HFFc6 (cell line): ENCODE results near the gene ASB1. TPM values are rescaled to one million over a fixed set of nuclear protein-coding genes. Genes with fewer than 3 reads are reported as not detected.
"Not testable (repeated sequence)": the region's sequence is repeated elsewhere in the genome, so short reads cannot be mapped to it uniquely, and the experiment has no call there.

Experiments
- DNase-seq: peaks from one replicate; pipeline ENCODE4 v3.0.0-alpha.2; 2018
- H3K27ac Mint-ChIP-seq: 2 replicates; pipeline ENCODE4 v1.8.0; 2020; ENCODE audit warnings: mild to moderate bottlenecking, mixed read lengths
- H3K27me3 Mint-ChIP-seq: 2 replicates; pipeline ENCODE4 v1.8.0; 2021; ENCODE audit warnings: mild to moderate bottlenecking, moderate library complexity, mixed read lengths; ENCODE audit not compliant: insufficient read depth
- H3K36me3 Mint-ChIP-seq: 2 replicates; pipeline ENCODE4 v1.8.0; 2021; ENCODE audit warnings: low read depth, mixed read lengths
- H3K4me1 Mint-ChIP-seq: 2 replicates; pipeline ENCODE4 v1.8.0; 2020; ENCODE audit warnings: low read depth, mixed read lengths
- H3K4me3 Mint-ChIP-seq: 2 replicates; pipeline ENCODE4 v1.8.0; 2020; ENCODE audit warnings: mild to moderate bottlenecking, moderate library complexity, mixed read lengths
- H3K9me3 Mint-ChIP-seq: 2 replicates; pipeline ENCODE4 v1.8.0; 2020; ENCODE audit warnings: mild to moderate bottlenecking, mixed read lengths
- total RNA-seq, 6 experiments: library from RNA; stranded (reverse); fragmentation: NEBNext Ultra II Directional; extraction: Animal tissue kit (Norgen Biotek cat#: 25700); gene quantifications; 2 replicates in 1 of 6; 3 replicates in 5 of 6; pipeline ENCODE4 v1.2.3, GENCODE V29; 2021
- TF ChIP-seq, protein P1 (sequence below): fragments of 200-600 bp; sonication (generic); IDR thresholded peaks from 2 replicates; pipeline ENCODE4 v1.5.0; 2021; ENCODE audit warnings: antibody characterized with exemption, mild to moderate bottlenecking

Gene ASB1
- total RNA-seq, 6 experiments from 2014 or later: 56.0 to 77.5 (median 74.4) TPM

DNA sequence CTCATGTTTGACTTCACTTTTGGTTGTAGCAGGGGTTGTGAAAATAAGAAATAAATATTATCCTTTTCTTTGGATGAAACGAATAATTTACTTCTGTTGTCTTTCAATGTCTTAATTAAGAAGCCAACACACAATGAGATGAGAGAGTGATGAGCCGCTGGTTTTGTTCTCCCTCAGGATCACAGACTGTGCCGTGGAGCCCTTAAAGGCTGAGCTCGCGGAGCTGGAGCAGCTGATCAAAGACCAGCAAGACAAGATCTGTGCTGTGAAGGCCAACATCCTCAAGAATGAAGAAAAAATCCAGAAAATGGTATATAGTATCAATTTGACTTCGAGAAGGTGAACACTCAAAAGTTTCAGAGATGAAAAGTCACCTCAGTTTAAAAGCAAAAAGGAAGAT, 28.1 kb upstream of the ASB1 start:
- TF ChIP-seq, protein P1, sequence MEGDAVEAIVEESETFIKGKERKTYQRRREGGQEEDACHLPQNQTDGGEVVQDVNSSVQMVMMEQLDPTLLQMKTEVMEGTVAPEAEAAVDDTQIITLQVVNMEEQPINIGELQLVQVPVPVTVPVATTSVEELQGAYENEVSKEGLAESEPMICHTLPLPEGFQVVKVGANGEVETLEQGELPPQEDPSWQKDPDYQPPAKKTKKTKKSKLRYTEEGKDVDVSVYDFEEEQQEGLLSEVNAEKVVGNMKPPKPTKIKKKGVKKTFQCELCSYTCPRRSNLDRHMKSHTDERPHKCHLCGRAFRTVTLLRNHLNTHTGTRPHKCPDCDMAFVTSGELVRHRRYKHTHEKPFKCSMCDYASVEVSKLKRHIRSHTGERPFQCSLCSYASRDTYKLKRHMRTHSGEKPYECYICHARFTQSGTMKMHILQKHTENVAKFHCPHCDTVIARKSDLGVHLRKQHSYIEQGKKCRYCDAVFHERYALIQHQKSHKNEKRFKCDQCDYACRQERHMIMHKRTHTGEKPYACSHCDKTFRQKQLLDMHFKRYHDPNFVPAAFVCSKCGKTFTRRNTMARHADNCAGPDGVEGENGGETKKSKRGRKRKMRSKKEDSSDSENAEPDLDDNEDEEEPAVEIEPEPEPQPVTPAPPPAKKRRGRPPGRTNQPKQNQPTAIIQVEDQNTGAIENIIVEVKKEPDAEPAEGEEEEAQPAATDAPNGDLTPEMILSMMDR: no peak
- Mint-ChIP-seq H3K36me3 (peaks cover 6% of the 10 kb centered on the region), H3K27ac (no peak overlapping the region), H3K27me3 (no peaks in the 10 kb centered on the region), H3K4me1 (no peaks in the 10 kb centered on the region), H3K4me3 (no peak overlapping the region), H3K9me3 (no peaks in the 10 kb centered on the region)
- no peak for DNase-seq

DNA sequence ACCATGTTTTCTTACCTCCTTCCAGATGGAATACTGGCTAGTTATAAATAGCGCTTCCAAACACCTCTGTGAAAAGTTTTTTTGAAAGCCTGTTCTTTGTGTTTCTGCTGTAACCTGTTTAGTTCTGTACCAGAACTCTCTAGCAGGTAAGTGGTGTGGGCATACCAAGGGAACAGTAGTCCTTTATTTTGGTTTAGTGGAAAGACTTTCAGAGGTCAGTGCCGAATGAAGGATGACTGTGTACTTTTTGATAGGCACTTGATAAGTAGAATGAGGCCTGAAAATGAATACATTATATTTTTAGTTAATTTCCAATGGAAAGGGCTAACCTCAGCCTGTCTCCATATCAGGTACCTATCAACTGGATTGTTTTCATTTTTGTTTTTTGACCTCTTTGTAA, 27.6 kb upstream of the ASB1 start:
- H3K4me3 Mint-ChIP-seq: no peak overlapping the region
- no peaks in the 10 kb centered on the region for H3K4me1 Mint-ChIP-seq
- H3K9me3 Mint-ChIP-seq: no peaks in the 10 kb centered on the region
- TF ChIP-seq, protein P1: no peak
- H3K27me3 Mint-ChIP-seq: no peaks in the 10 kb centered on the region
- no peak overlapping the region for H3K27ac Mint-ChIP-seq
- DNase-seq: no peak
- H3K36me3 Mint-ChIP-seq: peaks cover 11% of the 10 kb centered on the region

DNA sequence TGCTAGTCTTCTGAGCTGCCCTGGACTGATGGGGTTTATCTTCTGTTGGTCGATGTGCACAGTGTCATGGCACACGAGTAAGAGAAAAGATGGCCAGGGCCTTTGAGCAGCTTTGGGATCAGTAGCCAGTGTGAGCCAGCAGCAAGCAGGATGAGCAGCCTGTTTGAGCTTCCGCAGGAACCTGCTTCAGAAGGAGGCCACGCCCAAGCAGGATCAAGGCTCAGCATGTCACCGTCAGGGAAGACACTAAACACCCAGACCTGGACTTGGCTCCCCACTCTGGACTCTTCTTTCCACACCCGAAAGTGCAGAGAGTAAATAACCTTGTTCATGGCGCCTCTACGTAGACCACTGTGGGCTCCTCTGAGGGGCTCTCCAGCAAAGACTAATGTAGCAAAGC, 25.2 kb upstream of the ASB1 start:
- TF ChIP-seq, protein P1: no peak
- Mint-ChIP-seq H3K9me3 (no peaks in the 10 kb centered on the region), H3K36me3 (peaks cover 16% of the 10 kb centered on the region), H3K4me1 (no peaks in the 10 kb centered on the region), H3K4me3 (no peak overlapping the region), H3K27me3 (no peaks in the 10 kb centered on the region), H3K27ac (no peak overlapping the region)
- no peak for DNase-seq

DNA sequence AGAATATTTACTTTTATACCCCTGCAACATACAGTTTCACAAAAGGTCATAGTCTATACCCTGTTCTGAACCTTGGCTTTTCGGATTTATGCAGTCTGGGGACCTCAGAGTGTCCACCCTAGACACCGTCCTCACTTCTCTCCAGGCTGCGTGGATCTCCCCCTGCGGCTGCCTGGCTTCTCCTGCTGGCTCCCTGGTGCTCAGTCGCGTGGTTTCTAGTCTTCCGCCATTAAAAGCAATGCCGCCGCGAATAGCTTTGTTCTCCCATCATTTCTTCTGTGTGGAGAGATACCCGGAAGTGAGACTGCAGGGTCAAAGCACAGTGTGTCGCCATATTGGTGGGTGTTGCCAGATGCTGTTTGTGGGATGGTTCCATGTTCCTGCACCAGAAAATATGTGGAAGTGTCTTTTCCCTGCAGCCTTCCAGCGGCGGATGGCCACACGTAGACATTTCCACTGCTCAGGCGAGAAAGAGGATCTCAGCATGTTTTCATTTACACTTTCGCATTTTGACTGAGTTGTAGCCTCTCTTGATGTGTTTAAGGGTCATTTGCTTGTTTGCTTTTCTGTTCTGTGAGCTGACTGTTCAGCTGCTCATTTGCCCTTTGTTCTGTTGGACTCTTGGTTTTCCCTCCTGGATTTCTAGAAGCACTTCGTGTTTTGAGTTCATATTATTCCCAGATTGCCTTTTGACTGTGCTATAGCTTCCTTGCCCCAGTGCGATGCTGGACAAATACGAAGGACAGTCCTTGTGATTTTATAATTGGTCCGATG, 22.9 kb upstream of the ASB1 start:
- DNase-seq: no peak
- H3K9me3 Mint-ChIP-seq: no peaks in the 10 kb centered on the region
- TF ChIP-seq, protein P1: no peak
- no peak overlapping the region for H3K4me3 Mint-ChIP-seq
- H3K27ac Mint-ChIP-seq: no peak overlapping the region
- H3K4me1 Mint-ChIP-seq: no peaks in the 10 kb centered on the region
- no peaks in the 10 kb centered on the region for H3K27me3 Mint-ChIP-seq
- peaks cover 16% of the 10 kb centered on the region for H3K36me3 Mint-ChIP-seq

DNA sequence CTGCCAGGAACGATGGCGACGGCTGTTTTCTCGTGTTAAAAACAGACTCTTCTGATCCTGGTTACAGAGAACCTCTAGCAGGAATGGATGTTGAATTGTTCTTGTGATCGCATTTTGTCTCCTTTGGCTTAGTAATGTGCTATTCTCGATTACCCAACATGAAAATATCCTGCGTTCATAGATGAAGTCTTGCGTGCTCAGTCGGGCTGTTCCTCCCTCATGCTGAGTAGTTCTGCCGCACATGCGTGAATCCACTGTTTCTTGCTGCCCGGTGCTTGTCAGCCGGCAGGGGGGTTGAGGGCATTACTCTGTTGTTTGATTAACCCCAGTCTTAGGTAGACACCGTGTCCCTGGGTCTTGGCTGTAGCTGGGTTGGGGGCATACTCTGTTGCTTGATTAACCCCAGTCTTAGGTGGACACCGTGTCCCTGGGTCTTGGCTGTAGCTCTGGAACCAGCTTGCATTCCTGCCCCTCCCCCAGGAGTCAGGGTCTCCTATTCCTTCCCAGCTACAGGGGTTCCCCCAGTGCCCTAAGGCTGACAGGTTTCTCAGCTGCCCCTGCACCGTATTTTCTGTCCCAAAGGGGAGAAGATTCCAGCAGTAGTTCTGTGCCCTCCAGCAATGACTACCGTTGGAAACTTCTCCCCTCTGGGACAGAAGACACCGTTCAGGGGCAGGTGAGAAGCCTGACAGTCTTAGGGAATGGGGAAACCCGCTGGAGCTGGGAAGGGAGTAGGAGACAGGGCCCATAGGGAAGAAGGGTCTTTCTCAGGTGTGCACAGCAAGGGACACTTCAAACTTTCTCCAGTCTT, 22.1 kb upstream of the ASB1 start:
- TF ChIP-seq, protein P1: no peak
- DNase-seq: no peak
- Mint-ChIP-seq H3K4me3 (no peak overlapping the region), H3K27me3 (no peaks in the 10 kb centered on the region), H3K9me3 (no peaks in the 10 kb centered on the region), H3K27ac (no peak overlapping the region), H3K4me1 (no peaks in the 10 kb centered on the region), H3K36me3 (peaks cover 16% of the 10 kb centered on the region)

DNA sequence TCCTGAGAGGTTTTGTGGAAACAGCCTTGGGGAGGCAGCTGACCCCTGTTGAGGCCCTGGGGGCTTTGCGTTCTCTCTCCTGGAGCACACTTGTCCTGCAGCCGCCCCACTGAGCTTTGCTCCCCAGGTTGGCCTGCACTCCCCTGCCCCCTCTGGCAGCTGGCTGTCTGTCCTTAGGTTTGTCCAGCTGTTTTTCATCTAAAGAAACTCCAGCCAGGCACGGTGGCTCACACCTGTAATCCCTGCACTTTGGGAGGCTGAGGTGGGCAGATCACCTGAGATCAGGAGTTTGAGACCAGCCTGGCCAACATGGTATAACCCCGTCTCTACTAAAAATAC, 21.5 kb upstream of the ASB1 start:
- H3K36me3 Mint-ChIP-seq: peaks cover 16% of the 10 kb centered on the region
- H3K9me3 Mint-ChIP-seq, H3K27ac Mint-ChIP-seq, H3K4me1 Mint-ChIP-seq, H3K27me3 Mint-ChIP-seq, DNase-seq, H3K4me3 Mint-ChIP-seq: not testable (repeated sequence)
